Endodermal cell (in vitro differentiated cells): ENCODE results near the gene ACOT7. TPM values are rescaled to one million over a fixed set of nuclear protein-coding genes. Genes with fewer than 3 reads are reported as not detected.

Experiments
- DNase-seq: peaks from one replicate; pipeline ENCODE4 v3.0.0-alpha.2; 2017
- H3K27ac ChIP-seq: 2 replicates; pipeline ENCODE4 v1.5.1; 2013; ENCODE audit warnings: mild to moderate bottlenecking, low read depth, low read length, moderate library complexity
- H3K27me3 ChIP-seq: 2 replicates; pipeline ENCODE4 v1.6.1; 2013; ENCODE audit warnings: mild to moderate bottlenecking, low read length, moderate library complexity; ENCODE audit not compliant: insufficient read depth, control insufficient read depth, poor library complexity, severe bottlenecking
- H3K36me3 ChIP-seq: 2 replicates; pipeline ENCODE4 v1.7.0; 2013; ENCODE audit warnings: mild to moderate bottlenecking, low read length, moderate library complexity; ENCODE audit not compliant: control insufficient read depth, insufficient read depth
- H3K4me1 ChIP-seq: one replicate; pipeline ENCODE4 v1.7.0; 2013; ENCODE audit warnings: low read length; ENCODE audit not compliant: control insufficient read depth, insufficient read depth
- H3K4me3 ChIP-seq: 2 replicates; pipeline ENCODE4 v1.5.1; 2013; ENCODE audit warnings: mild to moderate bottlenecking, low read length, moderate library complexity
- H3K9ac ChIP-seq: 2 replicates; pipeline ENCODE4 v1.6.1; 2013; ENCODE audit warnings: mild to moderate bottlenecking, low read length, moderate library complexity; ENCODE audit not compliant: poor library complexity, severe bottlenecking; ENCODE audit errors: extremely low read depth
- H3K9me3 ChIP-seq: 2 replicates; pipeline ENCODE4 v1.6.1; 2013; ENCODE audit warnings: mild to moderate bottlenecking, low read length, moderate library complexity; ENCODE audit not compliant: control insufficient read depth
- H3K27ac Mint-ChIP-seq: 2 replicates; pipeline ENCODE4 v1.8.0; 2020; ENCODE audit warnings: mixed read lengths
- H3K27me3 Mint-ChIP-seq: 2 replicates; pipeline ENCODE4 v1.8.0; 2021; ENCODE audit warnings: mild to moderate bottlenecking, mixed read lengths; ENCODE audit not compliant: insufficient read depth
- H3K36me3 Mint-ChIP-seq: 2 replicates; pipeline ENCODE4 v1.8.0; 2020; ENCODE audit warnings: low read depth, mixed read lengths
- H3K4me1 Mint-ChIP-seq: 2 replicates; pipeline ENCODE4 v1.8.0; 2020; ENCODE audit warnings: mixed read lengths
- H3K4me3 Mint-ChIP-seq: 2 replicates; pipeline ENCODE4 v1.8.0; 2020; ENCODE audit warnings: mild to moderate bottlenecking, moderate library complexity, mixed read lengths
- H3K9me3 Mint-ChIP-seq: 2 replicates; pipeline ENCODE4 v1.8.0; 2020; ENCODE audit warnings: mild to moderate bottlenecking, mixed read lengths
- WGBS, 2 experiments: methylation state at CpG; one replicate each; pipeline versions ENCODE4 v1.1.5 to v1.1.7; 2013; ENCODE audit warnings: missing lambda C conversion rate in 2 of 2, mixed read lengths in 1 of 2; ENCODE audit not compliant: insufficient coverage in 1 of 2, insufficient read length in 1 of 2; 5-methylcytosine and 5-hydroxymethylcytosine counted together
- total RNA-seq, 2 donors: library from RNA; stranded (reverse); fragmentation: NEBNext Ultra II Directional in 1 of 2; extraction: Animal tissue kit (Norgen Biotek cat#: 25700) in 1 of 2; gene quantifications; 2 replicates in 1 of 2; 3 replicates in 1 of 2; pipeline ENCODE4 v1.2.1, GENCODE V29; 2021
- TF ChIP-seq, protein P1 (sequence below): fragments of 200-600 bp; sonication (generic); conservative IDR thresholded peaks from 2 replicates; pipeline ENCODE4 v1.5.0; 2021; ENCODE audit warnings: antibody characterized with exemption, mild to moderate bottlenecking

ACOT7 gene
- total RNA-seq, 2 donors from 2014 or later = 51.3 to 70.7 TPM

DNA sequence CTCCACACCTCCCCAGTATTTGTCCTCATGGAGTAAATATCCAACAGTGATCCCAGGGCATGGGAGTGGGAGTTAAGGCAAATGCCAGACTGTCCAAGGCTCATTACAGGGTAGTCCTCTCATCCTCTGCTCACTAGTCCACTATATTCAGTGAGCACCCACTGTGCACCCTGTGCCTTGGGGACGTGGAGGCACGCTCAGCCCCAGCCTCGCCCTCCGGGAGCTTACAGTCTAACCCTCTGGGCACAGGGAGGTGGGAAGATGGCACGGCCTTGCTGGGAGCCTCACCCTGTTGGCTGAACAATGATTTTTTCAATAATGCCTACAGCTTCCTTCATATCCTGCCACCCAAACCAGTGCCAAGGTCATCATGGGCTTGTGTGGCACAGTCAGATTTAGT, 23.3 kb upstream of the ACOT7 start:
- no peak overlapping the region for H3K9ac ChIP-seq
- TF ChIP-seq, protein P1, sequence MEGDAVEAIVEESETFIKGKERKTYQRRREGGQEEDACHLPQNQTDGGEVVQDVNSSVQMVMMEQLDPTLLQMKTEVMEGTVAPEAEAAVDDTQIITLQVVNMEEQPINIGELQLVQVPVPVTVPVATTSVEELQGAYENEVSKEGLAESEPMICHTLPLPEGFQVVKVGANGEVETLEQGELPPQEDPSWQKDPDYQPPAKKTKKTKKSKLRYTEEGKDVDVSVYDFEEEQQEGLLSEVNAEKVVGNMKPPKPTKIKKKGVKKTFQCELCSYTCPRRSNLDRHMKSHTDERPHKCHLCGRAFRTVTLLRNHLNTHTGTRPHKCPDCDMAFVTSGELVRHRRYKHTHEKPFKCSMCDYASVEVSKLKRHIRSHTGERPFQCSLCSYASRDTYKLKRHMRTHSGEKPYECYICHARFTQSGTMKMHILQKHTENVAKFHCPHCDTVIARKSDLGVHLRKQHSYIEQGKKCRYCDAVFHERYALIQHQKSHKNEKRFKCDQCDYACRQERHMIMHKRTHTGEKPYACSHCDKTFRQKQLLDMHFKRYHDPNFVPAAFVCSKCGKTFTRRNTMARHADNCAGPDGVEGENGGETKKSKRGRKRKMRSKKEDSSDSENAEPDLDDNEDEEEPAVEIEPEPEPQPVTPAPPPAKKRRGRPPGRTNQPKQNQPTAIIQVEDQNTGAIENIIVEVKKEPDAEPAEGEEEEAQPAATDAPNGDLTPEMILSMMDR = no peak
- DNase-seq = no peak
- Mint-ChIP-seq H3K4me3 (no peak overlapping the region), H3K9me3 (no peaks in the 10 kb centered on the region), H3K27ac (no peak overlapping the region), H3K27me3 (peaks cover 95% of the 10 kb centered on the region), H3K36me3 (no peaks in the 10 kb centered on the region), H3K4me1 (peaks cover 4% of the 10 kb centered on the region)
- H3K27ac ChIP-seq = no peak overlapping the region
- peaks cover 81% of the 10 kb centered on the region for H3K27me3 ChIP-seq
- H3K36me3 ChIP-seq = no peaks in the 10 kb centered on the region
- H3K9me3 ChIP-seq = no peaks in the 10 kb centered on the region
- WGBS, 2 experiments = 89 to 91% methylated on average over 4 to 5 of the region's 5 CpGs
- no peak overlapping the region for H3K4me3 ChIP-seq
- H3K4me1 ChIP-seq = peaks cover 4% of the 10 kb centered on the region

DNA sequence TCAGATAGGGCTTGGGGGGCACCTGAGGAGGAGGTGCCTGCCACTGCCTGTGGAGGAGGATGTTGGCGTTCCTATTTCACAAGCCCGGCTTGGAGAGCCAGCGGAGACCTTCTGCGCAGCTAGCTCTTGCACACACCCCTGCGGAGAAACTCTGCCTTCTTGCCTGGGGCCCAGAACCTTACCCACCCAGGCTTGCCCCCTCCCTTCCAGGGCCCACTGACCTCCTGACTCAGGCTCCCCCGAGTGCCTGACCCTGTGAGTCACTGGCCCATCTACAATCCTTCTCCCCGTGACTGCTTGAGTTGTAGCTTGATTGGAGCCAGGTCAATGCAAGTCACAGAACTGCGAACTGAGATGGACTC, 22.7 kb upstream of the ACOT7 start:
- TF ChIP-seq, protein P1 = no peak
- 81 to 93% methylated on average over 2 to 8 of the region's 8 CpGs for WGBS, 2 experiments
- H3K4me1 Mint-ChIP-seq = peaks cover 4% of the 10 kb centered on the region

DNA sequence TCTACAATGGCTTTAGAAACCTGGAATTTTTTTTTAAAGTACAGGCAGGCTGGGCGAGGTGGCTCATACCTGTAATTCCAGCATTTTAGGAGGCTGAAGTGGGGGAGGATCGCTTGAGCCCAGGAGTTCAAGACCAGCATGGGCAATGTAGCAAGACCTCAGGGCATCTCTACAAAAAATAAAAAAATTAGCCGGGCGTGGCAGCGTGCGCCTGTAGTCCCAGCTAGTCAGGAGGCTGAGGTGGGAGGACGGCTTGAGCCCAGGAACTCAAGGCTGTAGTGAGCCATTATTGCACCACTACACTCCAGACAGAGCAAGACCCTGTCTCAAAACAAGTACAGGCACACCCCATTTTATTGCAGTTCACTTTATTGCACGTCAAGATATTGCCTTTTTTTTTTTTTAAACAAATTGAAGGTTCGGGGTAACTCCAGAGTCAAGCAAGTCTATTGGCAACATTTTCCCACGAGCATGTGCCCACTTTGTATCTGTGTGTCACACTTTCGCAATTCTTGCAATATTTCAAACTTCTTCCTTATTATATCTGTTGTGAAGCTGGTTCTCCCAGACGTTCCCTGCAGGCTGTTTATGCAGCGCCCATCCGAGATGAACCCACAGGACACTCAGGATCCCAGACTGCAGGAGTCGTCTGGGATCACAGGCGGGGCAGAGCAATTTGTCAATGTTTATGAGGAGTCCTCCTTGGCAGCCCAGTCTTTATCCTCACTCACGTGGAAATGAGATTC, 21.5 kb upstream of the ACOT7 start:
- DNase-seq = no peak
- H3K9ac ChIP-seq = no peak overlapping the region
- H3K36me3 ChIP-seq = no peaks in the 10 kb centered on the region
- no peaks in the 10 kb centered on the region for H3K9me3 ChIP-seq
- Mint-ChIP-seq H3K4me3 (no peak overlapping the region), H3K9me3 (no peaks in the 10 kb centered on the region), H3K27me3 (peaks cover 91% of the 10 kb centered on the region), H3K4me1 (peaks cover 4% of the 10 kb centered on the region), H3K36me3 (no peaks in the 10 kb centered on the region), H3K27ac (no peak overlapping the region)
- peaks cover 62% of the 10 kb centered on the region for H3K27me3 ChIP-seq
- no peak overlapping the region for H3K4me3 ChIP-seq
- H3K27ac ChIP-seq = no peak overlapping the region
- TF ChIP-seq, protein P1 = no peak
- H3K4me1 ChIP-seq = peaks cover 1% of the 10 kb centered on the region
- WGBS, 2 experiments = 85% methylated on average over 14 to 17 of the region's 17 CpGs

More for the DNA sequence above, 22.7 kb upstream of the ACOT7 start:
- no peak overlapping the region for H3K27ac Mint-ChIP-seq
- no peak overlapping the region for H3K4me3 Mint-ChIP-seq
- Histone ChIP-seq H3K9ac (no peak overlapping the region), H3K36me3 (no peaks in the 10 kb centered on the region), H3K9me3 (no peaks in the 10 kb centered on the region), H3K4me1 (peaks cover 4% of the 10 kb centered on the region), H3K4me3 (no peak overlapping the region), H3K27me3 (peaks cover 74% of the 10 kb centered on the region), H3K27ac (no peak overlapping the region)
- H3K9me3 Mint-ChIP-seq = no peaks in the 10 kb centered on the region
- no peaks in the 10 kb centered on the region for H3K36me3 Mint-ChIP-seq
- no peak for DNase-seq
- peaks cover 92% of the 10 kb centered on the region for H3K27me3 Mint-ChIP-seq
